ENCODE measurements around the gene GPR148. TPM values are rescaled to one million over a fixed set of nuclear protein-coding genes. Genes with fewer than 3 reads are reported as not detected.
"Not testable (repeated sequence)": the region's sequence is repeated elsewhere in the genome, so short reads cannot be mapped to it uniquely, and the experiment has no call there.

The GPR148 gene
- not detected for polyA plus RNA-seq

GRCh38 chr2:130728549-130729316 is at the start of gene GPR148:
TSS of gene GPR148 (plus strand) at chr2:130729070. CDS start at chr2:130729152, 82 bp downstream.
- Mint-ChIP-seq H3K4me1 (peaks cover 33 to 44% of the 10 kb centered on the region in 2 donors), H3K27me3 (ENCODE audit: low read depth in 3 of 3) (peaks cover 14 to 26% (median 17%) of the 10 kb centered on the region in 3 donors), H3K4me3 (peak within 1 kb of the TSS; percentile 80 to 91 (median 87)), H3K27ac (peak within 1 kb of the TSS; percentile 92 to 97 (median 96)), H3K9me3 (no peaks in the 10 kb centered on the region), H3K36me3 (no peaks in the 10 kb centered on the region)
- DNase-seq: no peak

GRCh38 chr2:130692041-130692770 is 36.7 kb upstream of the GPR148 start:
- not testable (repeated sequence) for H3K4me1 Mint-ChIP-seq; H3K27ac Mint-ChIP-seq; H3K27me3 Mint-ChIP-seq (ENCODE audit: low read depth in 3 of 3); H3K9me3 Mint-ChIP-seq; DNase-seq; H3K4me3 Mint-ChIP-seq; H3K36me3 Mint-ChIP-seq

GRCh38 chr2:130693474-130693873 is 35.4 kb upstream of the GPR148 start:
- not testable (repeated sequence) for H3K27me3 Mint-ChIP-seq (ENCODE audit: low read depth in 3 of 3); H3K36me3 Mint-ChIP-seq; H3K27ac Mint-ChIP-seq; H3K4me1 Mint-ChIP-seq; H3K9me3 Mint-ChIP-seq
- peak overlapping the region in 2 of 5 donors; percentile 47 to 82 for H3K4me3 Mint-ChIP-seq
- DNase-seq: peak; percentile 15 to 35 (median 20)

- not testable (repeated sequence) for H3K27ac Mint-ChIP-seq; H3K9me3 Mint-ChIP-seq; H3K36me3 Mint-ChIP-seq; H3K4me3 Mint-ChIP-seq; H3K27me3 Mint-ChIP-seq (ENCODE audit: low read depth in 3 of 3); DNase-seq; H3K4me1 Mint-ChIP-seq
These were observed 25.6 kb upstream of the GPR148 start for GRCh38 chr2:130703250-130703649.

- not testable (repeated sequence) for DNase-seq; H3K4me3 Mint-ChIP-seq; H3K27me3 Mint-ChIP-seq (ENCODE audit: low read depth in 3 of 3); H3K4me1 Mint-ChIP-seq; H3K36me3 Mint-ChIP-seq; H3K9me3 Mint-ChIP-seq; H3K27ac Mint-ChIP-seq
These were observed 14.1 kb upstream of the GPR148 start for GRCh38 chr2:130714795-130715194.

- no peak overlapping the region for H3K4me3 Mint-ChIP-seq
- DNase-seq: no peak
- H3K4me1 Mint-ChIP-seq: no peaks in the 10 kb centered on the region
- H3K27ac Mint-ChIP-seq: no peak overlapping the region
- peaks cover 0 to 2% (median 0%) of the 10 kb centered on the region in 6 donors for H3K9me3 Mint-ChIP-seq
- H3K27me3 Mint-ChIP-seq (ENCODE audit: low read depth in 3 of 3): peaks cover 0 to 2% (median 1%) of the 10 kb centered on the region in 3 donors
- no peaks in the 10 kb centered on the region for H3K36me3 Mint-ChIP-seq
These were observed 8.8 kb upstream of the GPR148 start for GRCh38 chr2:130720036-130720435.

GRCh38 chr2:130720528-130720927 is 8.3 kb upstream of the GPR148 start:
- no peak for DNase-seq
- Mint-ChIP-seq H3K4me1 (no peaks in the 10 kb centered on the region), H3K4me3 (no peak overlapping the region), H3K9me3 (peaks cover 0 to 2% (median 0%) of the 10 kb centered on the region in 6 donors), H3K27ac (no peak overlapping the region), H3K36me3 (no peaks in the 10 kb centered on the region), H3K27me3 (ENCODE audit: low read depth in 3 of 3) (peaks cover 0 to 2% (median 1%) of the 10 kb centered on the region in 3 donors)

GRCh38 chr2:130724455-130724854 is 4.4 kb upstream of the GPR148 start:
- Mint-ChIP-seq H3K9me3 (peaks cover 0 to 2% (median 0%) of the 10 kb centered on the region in 6 donors), H3K27me3 (ENCODE audit: low read depth in 3 of 3) (peaks cover 16 to 24% (median 17%) of the 10 kb centered on the region in 3 donors), H3K4me3 (no peak overlapping the region), H3K27ac (no peak overlapping the region), H3K4me1 (peaks cover 29 to 30% of the 10 kb centered on the region in 2 donors), H3K36me3 (no peaks in the 10 kb centered on the region)
- DNase-seq: no peak

- Mint-ChIP-seq H3K27me3 (ENCODE audit: low read depth in 3 of 3) (peaks cover 14 to 28% (median 17%) of the 10 kb centered on the region in 3 donors), H3K9me3 (peaks cover 0 to under 1% (median 0%) of the 10 kb centered on the region in 6 donors), H3K4me1 (peaks cover 33 to 44% of the 10 kb centered on the region in 2 donors), H3K27ac (peak overlapping the region; percentile 92 to 97 (median 96)), H3K36me3 (no peaks in the 10 kb centered on the region), H3K4me3 (peak overlapping the region; percentile 80 to 91 (median 87))
- no peak for DNase-seq
These were observed 2.2 kb upstream of the GPR148 start for GRCh38 chr2:130726614-130727180.

GRCh38 chr2:130727286-130727924 is 1.5 kb upstream of the GPR148 start:
- no peaks in the 10 kb centered on the region for H3K9me3 Mint-ChIP-seq
- peaks cover 14 to 28% (median 17%) of the 10 kb centered on the region in 3 donors for H3K27me3 Mint-ChIP-seq (ENCODE audit: low read depth in 3 of 3)
- no peaks in the 10 kb centered on the region for H3K36me3 Mint-ChIP-seq
- H3K27ac Mint-ChIP-seq: peak overlapping the region; percentile 92 to 97 (median 96)
- peaks cover 33 to 44% of the 10 kb centered on the region in 2 donors for H3K4me1 Mint-ChIP-seq
- H3K4me3 Mint-ChIP-seq: peak overlapping the region; percentile 80 to 91 (median 87)
- peak; percentile 96 to 97 (median 97) for DNase-seq

- Mint-ChIP-seq H3K4me1 (peaks cover 33 to 44% of the 10 kb centered on the region in 2 donors), H3K27me3 (ENCODE audit: low read depth in 3 of 3) (peaks cover 14 to 26% (median 17%) of the 10 kb centered on the region in 3 donors), H3K9me3 (no peaks in the 10 kb centered on the region), H3K36me3 (no peaks in the 10 kb centered on the region), H3K4me3 (peak overlapping the region; percentile 80 to 91 (median 87)), H3K27ac (peak overlapping the region; percentile 92 to 97 (median 96))
- DNase-seq: peak; percentile 83 to 85 (median 84)
These were observed 839 bp upstream of the GPR148 start for GRCh38 chr2:130728007-130728454.

- peaks cover 33 to 44% of the 10 kb centered on the region in 2 donors for H3K4me1 Mint-ChIP-seq
- no peaks in the 10 kb centered on the region for H3K9me3 Mint-ChIP-seq
- no peak for DNase-seq
- peaks cover 14 to 26% (median 17%) of the 10 kb centered on the region in 3 donors for H3K27me3 Mint-ChIP-seq (ENCODE audit: low read depth in 3 of 3)
- H3K36me3 Mint-ChIP-seq: no peaks in the 10 kb centered on the region
- peak overlapping the region in 3 of 5 donors; percentile 3 to 12 (median 5) for H3K4me3 Mint-ChIP-seq
- H3K27ac Mint-ChIP-seq: peak overlapping the region; percentile 71 to 97 (median 92)
These were observed 741 bp downstream of the GPR148 start for GRCh38 chr2:130729322-130730299.

Measured in immature natural killer cell (primary cell).